ENCODE data around the gene FAR1.

Gene FAR1

GRCh38 chr11:13681446-13681845 lies 13.0 kb downstream of the FAR1 start:
- Histone ChIP-seq H4K20me1 (ENCODE audit: low read depth, low read length) (peaks cover 68% of the 10 kb centered on the region), H3K9me2 (replicated peaks; ENCODE audit: insufficient read depth, low read length) (no peaks in the 10 kb centered on the region), H3K27me3 (ENCODE audit: low read length) (no peaks in the 10 kb centered on the region), H3K4me3 (ENCODE audit: insufficient read depth, low read length, poor library complexity, severe bottlenecking) (no peak overlapping the region), H3K9ac (ENCODE audit: low read length) (no peak overlapping the region), H3K36me3 (ENCODE audit: low read length) (peaks cover 6% of the 10 kb centered on the region; the same call in 1 of the 2 replicates), H2AFZ (ENCODE audit: low read depth, low read length, severe bottlenecking) (no peak overlapping the region), H3K79me2 (ENCODE audit: insufficient read depth, low read length) (peaks cover 100% of the 10 kb centered on the region), H3K4me2 (ENCODE audit: low read depth, low read length, poor library complexity, severe bottlenecking) (no peak overlapping the region), H3K9me3 (ENCODE audit: insufficient read depth, low read length) (no peaks in the 10 kb centered on the region), H3K27ac (ENCODE audit: low read depth, low read length) (no peak overlapping the region), H3F3A (ENCODE audit: insufficient read depth) (no peaks in the 10 kb centered on the region; the same call in 1 of the 2 replicates)
- TF ChIP-seq EZH2phosphoT487 (conservative IDR thresholded peaks at IDR 0.05; ENCODE audit: low read length) (no peak), CTCF (IDR thresholded peaks at IDR 0.05; ENCODE audit: insufficient read depth, low read length, poor library complexity, severe bottlenecking) (no peak)

GRCh38 chr11:13682212-13682611 lies 13.7 kb downstream of the FAR1 start:
- no peaks in the 10 kb centered on the region for H3K9me2 ChIP-seq (replicated peaks; ENCODE audit: insufficient read depth, low read length)
- no peak overlapping the region for H2AFZ ChIP-seq (ENCODE audit: low read depth, low read length, severe bottlenecking)
- no peak overlapping the region for H3K9ac ChIP-seq (ENCODE audit: low read length)
- H3K9me3 ChIP-seq (ENCODE audit: insufficient read depth, low read length), result no peaks in the 10 kb centered on the region
- H3K4me3 ChIP-seq (ENCODE audit: insufficient read depth, low read length, poor library complexity, severe bottlenecking), result no peak overlapping the region
- peaks cover 100% of the 10 kb centered on the region for H3K79me2 ChIP-seq (ENCODE audit: insufficient read depth, low read length)
- H4K20me1 ChIP-seq (ENCODE audit: low read depth, low read length), result peaks cover 60% of the 10 kb centered on the region
- TF ChIP-seq EZH2phosphoT487 (conservative IDR thresholded peaks at IDR 0.05; ENCODE audit: low read length), result no peak
- no peak for TF ChIP-seq CTCF (IDR thresholded peaks at IDR 0.05; ENCODE audit: insufficient read depth, low read length, poor library complexity, severe bottlenecking)
- no peak overlapping the region for H3K4me2 ChIP-seq (ENCODE audit: low read depth, low read length, poor library complexity, severe bottlenecking)
- no peaks in the 10 kb centered on the region; the same call in 1 of the 2 replicates for H3F3A ChIP-seq (ENCODE audit: insufficient read depth)
- H3K36me3 ChIP-seq (ENCODE audit: low read length), result peaks cover 8% of the 10 kb centered on the region; the same call in 1 of the 2 replicates
- H3K27me3 ChIP-seq (ENCODE audit: low read length), result no peaks in the 10 kb centered on the region
- no peak overlapping the region for H3K27ac ChIP-seq (ENCODE audit: low read depth, low read length)

GRCh38 chr11:13685461-13686108 lies 17.1 kb downstream of the FAR1 start:
- no peaks in the 10 kb centered on the region for H3K27me3 ChIP-seq (ENCODE audit: low read length)
- no peak overlapping the region for H2AFZ ChIP-seq (ENCODE audit: low read depth, low read length, severe bottlenecking)
- no peaks in the 10 kb centered on the region for H3K9me2 ChIP-seq (replicated peaks; ENCODE audit: insufficient read depth, low read length)
- H3K79me2 ChIP-seq (ENCODE audit: insufficient read depth, low read length), result peaks cover 98% of the 10 kb centered on the region
- H3K9ac ChIP-seq (ENCODE audit: low read length), result no peak overlapping the region
- H3F3A ChIP-seq (ENCODE audit: insufficient read depth), result no peaks in the 10 kb centered on the region
- no peak overlapping the region for H3K4me2 ChIP-seq (ENCODE audit: low read depth, low read length, poor library complexity, severe bottlenecking)
- H3K36me3 ChIP-seq (ENCODE audit: low read length), result peaks cover 13% of the 10 kb centered on the region; the same call in 1 of the 2 replicates
- no peaks in the 10 kb centered on the region for H3K9me3 ChIP-seq (ENCODE audit: insufficient read depth, low read length)
- no peak for TF ChIP-seq CTCF (IDR thresholded peaks at IDR 0.05; ENCODE audit: insufficient read depth, low read length, poor library complexity, severe bottlenecking)
- TF ChIP-seq EZH2phosphoT487 (conservative IDR thresholded peaks at IDR 0.05; ENCODE audit: low read length), result no peak
- no peak overlapping the region for H3K4me3 ChIP-seq (ENCODE audit: insufficient read depth, low read length, poor library complexity, severe bottlenecking)
- H4K20me1 ChIP-seq (ENCODE audit: low read depth, low read length), result peaks cover 50% of the 10 kb centered on the region
- no peak overlapping the region for H3K27ac ChIP-seq (ENCODE audit: low read depth, low read length)
